Lower leg skin (tissue), 4 donors: Measurements from ENCODE around the gene ZBED4. TPM values are rescaled to one million over a fixed set of nuclear protein-coding genes. Genes with fewer than 3 reads are reported as not detected.

Experiments
- DNase-seq, 2 donors: peaks; one replicate each; pipeline ENCODE4 v3.0.0-alpha.2; 2019; ENCODE audit warnings: low spot score in 2 of 2
- H3K4me3 ChIP-seq: fragments of 200-600 bp; sonication (generic); 2 replicates; pipeline ENCODE4 v1.5.1; 2017; ENCODE audit warnings: mild to moderate bottlenecking, low read depth; ENCODE audit not compliant: poor library complexity, severe bottlenecking
- POLR2A ChIP-seq, 2 donors: fragments of 450-650 bp; IDR thresholded peaks; one replicate each; pipeline ENCODE4 v1.6.1; 2016 to 2017; ENCODE audit warnings: antibody characterized with exemption in 2 of 2, mild to moderate bottlenecking in 1 of 2, moderate library complexity in 1 of 2
- WGBS, 2 donors: methylation state at CpG; one replicate each; pipeline ENCODE4 v1.1.5; 2018; 5-methylcytosine and 5-hydroxymethylcytosine counted together
- intact Hi-C: fragments of 100-400 bp; cut with DNase I; formaldehyde crosslinking; loops from one replicate; pipeline ENCODE4 v1.15.0; 2023; ENCODE audit warnings: low total_unique reads
- total RNA-seq, 4 donors: library from RNA; depleted of rRNA; stranded (reverse); fragments of >200 nt; gene quantifications; one replicate each; pipeline ENCODE4 v1.1.0, GENCODE V29; 2016
- TF ChIP-seq, protein P1 (sequence below), 3 donors: fragments of 450-650 bp; IDR thresholded peaks; one replicate each; pipeline ENCODE4 v1.5.1; 2016; ENCODE audit warnings: antibody characterized with exemption in 3 of 3, mild to moderate bottlenecking in 3 of 3, moderate library complexity in 2 of 3

The ZBED4 gene
- total RNA-seq, 4 donors from 2014 or later: 8.6 to 11.6 (median 9.6) TPM

DNA sequence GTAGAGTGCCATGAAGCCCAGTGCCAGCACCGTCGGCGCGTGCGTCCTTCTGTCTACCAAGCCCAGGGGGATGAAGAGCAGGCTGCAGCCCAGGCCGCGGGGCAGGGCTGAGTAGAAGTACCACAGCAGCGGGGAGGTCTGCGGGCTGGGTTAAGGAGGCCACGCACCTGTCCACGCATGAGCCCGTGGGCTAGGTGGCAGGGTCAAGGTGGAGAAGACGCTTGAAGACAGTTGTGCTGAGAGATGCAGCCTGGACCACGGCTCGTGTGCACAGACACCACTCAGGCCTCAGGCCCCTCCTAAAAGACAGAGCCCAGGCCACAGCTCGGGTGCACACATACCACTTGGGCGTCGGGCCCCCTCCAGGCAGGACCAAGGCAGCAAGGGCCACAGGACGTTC, 54.2 kb downstream of the ZBED4 start:
- TF ChIP-seq, protein P1, sequence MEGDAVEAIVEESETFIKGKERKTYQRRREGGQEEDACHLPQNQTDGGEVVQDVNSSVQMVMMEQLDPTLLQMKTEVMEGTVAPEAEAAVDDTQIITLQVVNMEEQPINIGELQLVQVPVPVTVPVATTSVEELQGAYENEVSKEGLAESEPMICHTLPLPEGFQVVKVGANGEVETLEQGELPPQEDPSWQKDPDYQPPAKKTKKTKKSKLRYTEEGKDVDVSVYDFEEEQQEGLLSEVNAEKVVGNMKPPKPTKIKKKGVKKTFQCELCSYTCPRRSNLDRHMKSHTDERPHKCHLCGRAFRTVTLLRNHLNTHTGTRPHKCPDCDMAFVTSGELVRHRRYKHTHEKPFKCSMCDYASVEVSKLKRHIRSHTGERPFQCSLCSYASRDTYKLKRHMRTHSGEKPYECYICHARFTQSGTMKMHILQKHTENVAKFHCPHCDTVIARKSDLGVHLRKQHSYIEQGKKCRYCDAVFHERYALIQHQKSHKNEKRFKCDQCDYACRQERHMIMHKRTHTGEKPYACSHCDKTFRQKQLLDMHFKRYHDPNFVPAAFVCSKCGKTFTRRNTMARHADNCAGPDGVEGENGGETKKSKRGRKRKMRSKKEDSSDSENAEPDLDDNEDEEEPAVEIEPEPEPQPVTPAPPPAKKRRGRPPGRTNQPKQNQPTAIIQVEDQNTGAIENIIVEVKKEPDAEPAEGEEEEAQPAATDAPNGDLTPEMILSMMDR (IDR thresholded peaks at IDR 0.05): no peak
- TF ChIP-seq POLR2A (IDR thresholded peaks at IDR 0.05): no peak
- intact Hi-C loops: no loop called here
- no peak overlapping the region for H3K4me3 ChIP-seq
- WGBS, 2 donors: 92 to 94% methylated on average over 19 of the region's 19 CpGs
- DNase-seq: no peak

DNA sequence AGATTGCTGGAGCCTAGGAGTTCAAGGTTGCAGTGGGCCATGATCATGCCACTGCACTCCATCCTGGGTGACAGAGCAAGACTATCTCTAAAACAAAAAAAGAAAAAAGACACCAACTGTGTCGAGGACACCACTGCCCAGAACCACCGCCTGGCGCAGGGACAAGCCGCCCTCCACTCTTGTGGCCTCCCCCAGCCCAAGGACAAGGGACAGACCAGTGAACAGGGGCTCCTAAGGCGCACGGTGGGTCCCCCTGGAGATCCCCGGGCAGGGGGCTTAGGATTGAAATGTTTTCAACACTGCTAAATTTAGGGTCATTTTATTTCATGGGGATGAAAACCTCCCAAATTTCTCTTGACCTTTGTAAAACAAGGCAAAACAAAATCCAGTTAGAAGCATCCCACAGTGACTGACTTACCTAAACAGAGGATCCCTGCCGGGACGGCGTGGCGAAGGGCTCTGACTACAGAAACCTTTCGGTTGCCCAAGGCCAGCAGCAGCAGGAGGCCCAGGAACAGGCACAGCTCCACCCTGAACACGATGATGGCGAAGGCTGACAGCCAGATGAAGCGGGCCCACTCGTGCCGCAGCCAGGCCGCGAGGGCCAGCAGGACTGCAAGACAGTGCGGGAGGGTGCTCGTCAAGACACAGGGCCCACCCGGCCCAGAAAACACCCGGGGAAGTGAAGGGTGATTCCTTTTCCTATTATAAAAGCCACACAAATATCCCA, 56.0 kb downstream of the ZBED4 start:
- intact Hi-C loops: loop anchor here (10.0 kb wide), 1 partner anchor 125 kb away; no protein-coding TSS in a partner anchor
- no peak overlapping the region for H3K4me3 ChIP-seq
- no peak for DNase-seq
- TF ChIP-seq, protein P1 (IDR thresholded peaks at IDR 0.05): no peak
- no peak for TF ChIP-seq POLR2A (IDR thresholded peaks at IDR 0.05)
- 92 to 93% methylated on average over 23 of the region's 23 CpGs for WGBS, 2 donors

DNA sequence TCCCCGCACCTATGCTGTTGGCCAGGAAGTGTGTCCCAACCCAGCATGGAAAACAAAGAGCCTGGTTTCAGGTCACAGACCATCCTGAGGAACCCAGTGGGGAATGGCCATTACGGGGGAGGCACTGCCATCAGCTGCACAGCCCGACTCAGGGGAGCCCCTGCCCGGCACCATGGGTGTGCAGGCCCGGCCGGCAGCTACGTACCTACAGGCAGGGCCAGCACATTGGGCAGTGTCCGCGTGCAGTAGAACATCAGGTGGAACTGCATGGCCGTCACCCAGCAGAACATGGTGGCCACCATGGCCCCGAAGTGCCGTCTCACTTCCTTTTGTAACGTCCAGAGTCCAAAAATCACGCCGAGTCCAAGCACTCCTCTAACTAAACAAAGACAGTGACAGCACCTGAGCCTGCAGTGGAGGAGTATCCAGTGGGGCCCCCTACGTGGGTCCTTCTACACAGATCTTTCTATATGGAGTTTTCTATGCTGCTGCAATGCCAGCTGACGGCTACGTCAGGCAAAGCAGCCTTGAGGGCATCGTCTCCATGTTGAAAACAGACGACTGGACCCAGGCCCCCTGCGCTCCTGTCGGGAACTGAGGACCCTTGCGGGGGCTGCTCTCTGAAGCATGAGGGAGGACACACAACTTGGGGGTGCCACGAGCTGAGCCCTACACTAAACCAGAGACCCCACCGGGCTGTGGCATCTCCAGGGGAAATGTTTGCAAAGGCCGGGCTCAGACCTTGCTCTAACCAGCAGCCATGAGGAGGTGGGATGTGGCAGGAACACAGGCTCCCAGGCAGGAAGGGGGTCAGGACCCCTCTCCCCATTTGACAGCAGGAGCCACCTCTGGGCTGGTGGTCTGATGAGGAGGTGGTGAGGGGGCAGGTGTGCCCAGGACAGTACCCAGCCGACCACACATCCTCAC, 56.8 kb downstream of the ZBED4 start:
- no peak overlapping the region for H3K4me3 ChIP-seq
- intact Hi-C loops: loop anchor here (10.0 kb wide), 1 partner anchor 126 kb away; no protein-coding TSS in a partner anchor
- 89 to 93% methylated on average over 25 to 27 of the region's 27 CpGs for WGBS, 2 donors
- no peak for DNase-seq
- TF ChIP-seq, protein P1 (IDR thresholded peaks at IDR 0.05): no peak
- TF ChIP-seq POLR2A (IDR thresholded peaks at IDR 0.05): no peak

DNA sequence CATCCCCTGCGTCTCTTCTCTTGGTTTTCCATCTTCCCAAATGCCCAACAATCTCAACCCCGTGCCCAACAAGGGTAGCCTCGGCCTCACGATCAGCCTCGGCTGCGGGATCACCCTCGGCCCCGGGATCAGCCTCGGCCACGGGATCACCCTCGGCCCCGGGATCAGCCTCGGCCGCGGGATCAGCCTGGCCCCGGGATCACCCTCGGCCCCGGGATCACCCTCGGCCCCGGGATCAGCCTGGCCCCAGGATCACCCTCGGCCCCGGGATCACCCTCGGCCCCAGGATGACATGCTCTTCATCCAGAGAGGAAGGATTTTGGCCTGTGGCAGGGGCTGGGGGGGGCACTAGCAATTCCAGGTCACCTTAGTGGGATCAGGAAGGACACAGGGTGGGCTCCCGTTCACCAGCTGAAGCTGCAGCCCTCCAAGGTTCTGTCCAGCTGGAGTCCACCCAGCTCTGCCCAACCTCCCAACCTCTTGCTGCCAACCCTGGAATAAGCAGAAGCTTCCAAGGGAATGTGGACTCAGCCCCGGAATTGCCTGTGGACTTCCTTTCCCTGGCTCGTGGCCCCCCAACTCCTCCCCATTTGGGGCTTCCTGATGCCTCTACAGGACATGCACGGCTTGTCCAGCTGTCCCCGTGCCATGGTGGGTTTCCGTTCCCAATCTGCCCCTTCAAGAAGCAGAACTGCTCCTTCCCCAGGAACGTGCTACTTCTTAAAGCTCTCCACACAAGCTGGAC, 58.4 kb downstream of the ZBED4 start:
- 90 to 93% methylated on average over 26 to 28 of the region's 30 CpGs for WGBS, 2 donors
- TF ChIP-seq, protein P1 (IDR thresholded peaks at IDR 0.05): no peak
- no peak for TF ChIP-seq POLR2A (IDR thresholded peaks at IDR 0.05)
- no peak for DNase-seq
- intact Hi-C loops: loop anchor here (10.0 kb wide), 1 partner anchor 127 kb away; no protein-coding TSS in a partner anchor
- H3K4me3 ChIP-seq: no peak overlapping the region

DNA sequence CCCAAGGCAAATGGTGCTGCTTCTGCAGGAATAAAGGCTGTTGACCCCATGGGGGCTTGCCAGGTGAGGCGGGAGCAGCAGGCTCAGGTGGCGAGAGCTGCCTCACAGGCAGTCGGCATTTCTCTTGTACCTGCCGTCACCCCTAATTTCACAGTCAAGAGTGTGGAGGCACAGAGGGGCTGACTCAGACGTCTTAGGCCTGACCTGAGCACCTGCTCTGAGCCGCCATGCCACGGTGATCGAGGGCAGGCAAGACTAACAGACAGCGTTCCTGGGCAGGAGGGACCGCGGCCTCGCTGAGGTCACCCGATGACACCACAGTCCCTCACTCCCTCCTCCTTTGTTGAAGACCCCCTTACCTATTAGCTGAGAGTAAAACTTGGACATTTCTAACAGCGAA, 59.4 kb downstream of the ZBED4 start:
- intact Hi-C loops: loop anchor here (10.0 kb wide), 1 partner anchor 128 kb away; no protein-coding TSS in a partner anchor
- TF ChIP-seq, protein P1 (IDR thresholded peaks at IDR 0.05): no peak
- no peak for TF ChIP-seq POLR2A (IDR thresholded peaks at IDR 0.05)
- no peak for DNase-seq
- no peak overlapping the region for H3K4me3 ChIP-seq
- 91 to 95% methylated on average over 14 of the region's 14 CpGs for WGBS, 2 donors
